Hippocampal formation (tissue), 2 donors: ENCODE measurements around the gene HSDL1.

Experiments
- DNase-seq, 2 donors: peaks; one replicate each; lab custom pipeline; 2025; lab: John Stamatoyannopoulos, UW

HSDL1 gene

DNA sequence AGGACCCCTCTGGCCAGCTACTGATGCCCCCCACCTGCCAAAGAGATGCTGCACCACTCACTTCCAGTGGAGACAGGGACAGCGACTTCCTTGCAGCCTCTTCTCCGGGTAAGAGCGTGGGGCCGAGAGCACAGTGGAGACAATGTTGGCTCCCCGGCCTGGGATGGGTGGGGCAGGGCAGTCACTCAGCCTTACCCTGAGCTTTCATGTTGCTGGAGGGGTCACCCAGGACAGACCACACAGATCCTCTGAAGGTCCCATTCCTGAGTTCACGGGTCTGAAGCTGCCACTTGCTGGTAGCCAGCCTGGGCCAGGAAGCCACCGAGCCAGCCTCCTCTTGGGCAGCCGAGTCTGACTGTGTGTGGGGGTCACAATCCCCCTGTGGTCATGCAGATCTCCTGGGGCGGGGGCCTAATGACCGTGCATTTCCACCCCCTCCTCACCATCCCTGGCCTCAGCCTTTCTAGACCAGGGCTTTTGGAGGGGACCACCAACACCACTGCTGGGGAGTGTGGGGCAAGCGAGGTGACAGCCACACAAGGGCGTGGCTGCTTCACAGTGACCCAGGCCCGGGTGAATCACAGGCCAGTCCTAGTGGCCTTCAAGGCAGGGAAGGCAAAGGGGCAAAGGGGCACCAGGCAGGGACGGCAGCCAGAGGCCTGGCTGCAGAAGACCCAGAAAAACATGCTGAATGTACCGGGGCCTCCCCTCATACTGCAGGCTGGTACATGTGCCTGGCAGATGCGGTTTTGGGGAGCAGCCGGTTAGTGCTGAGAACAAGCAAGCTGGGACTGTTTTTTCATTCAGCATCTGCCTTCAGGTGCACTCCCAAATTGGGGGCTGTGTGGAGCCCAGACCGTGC lies 31.4 kb upstream of the HSDL1 start:
- no peak for DNase-seq

GRCh38 chr16:84175350-84176081 lies 30.5 kb upstream of the HSDL1 start:
- peak in 1 of 2 donors; percentile 16 for DNase-seq

DNA sequence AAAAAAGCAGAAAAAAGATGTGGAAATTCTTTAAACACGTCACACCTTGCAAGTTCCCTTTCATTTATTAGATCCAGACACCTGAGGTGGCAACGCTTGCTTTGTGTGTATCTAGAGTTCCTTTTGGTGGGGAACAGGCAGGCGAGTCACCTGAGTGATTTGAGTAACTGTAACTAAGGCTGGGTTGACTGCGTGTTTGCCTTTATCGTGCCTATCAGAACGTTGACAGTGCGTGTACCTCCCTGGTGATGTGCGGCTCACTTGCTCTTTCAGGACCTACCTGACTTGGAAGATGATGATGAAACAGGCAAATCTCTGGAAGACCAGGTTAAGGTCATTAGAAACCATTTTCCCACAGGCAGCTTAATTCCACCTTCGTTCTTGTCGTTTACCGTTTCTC lies 29.4 kb upstream of the HSDL1 start:
- DNase-seq = no peak

DNA sequence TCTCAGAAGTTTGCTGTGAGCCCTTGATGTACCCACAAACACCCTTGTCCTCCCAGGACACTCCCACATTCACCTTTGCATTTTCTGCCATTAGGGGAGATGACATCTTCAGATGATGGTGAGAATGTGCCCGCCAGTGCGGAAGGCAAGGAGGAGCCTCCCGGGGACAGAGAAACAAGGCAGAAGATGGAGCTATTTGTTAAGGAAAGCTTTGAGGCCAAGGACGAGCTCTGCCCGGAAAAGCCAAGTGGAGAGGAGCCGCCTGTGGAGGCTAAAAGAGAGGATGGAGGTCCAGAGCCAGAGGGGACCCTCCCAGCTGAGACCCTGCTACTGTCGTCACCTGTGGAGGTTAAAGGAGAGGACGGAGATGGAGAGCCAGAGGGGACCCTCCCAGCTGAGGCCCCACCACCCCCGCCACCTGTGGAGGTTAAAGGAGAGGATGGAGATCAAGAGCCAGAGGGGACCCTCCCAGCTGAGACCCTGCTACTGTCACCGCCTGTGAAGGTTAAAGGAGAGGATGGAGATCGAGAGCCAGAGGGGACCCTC lies 24.9 kb upstream of the HSDL1 start:
- no peak for DNase-seq

- no peak for DNase-seq
Measured at GRCh38 chr16:84166796-84167695, 22.1 kb upstream of the HSDL1 start.

GRCh38 chr16:84165746-84166145 lies 20.8 kb upstream of the HSDL1 start:
- DNase-seq = no peak

DNA sequence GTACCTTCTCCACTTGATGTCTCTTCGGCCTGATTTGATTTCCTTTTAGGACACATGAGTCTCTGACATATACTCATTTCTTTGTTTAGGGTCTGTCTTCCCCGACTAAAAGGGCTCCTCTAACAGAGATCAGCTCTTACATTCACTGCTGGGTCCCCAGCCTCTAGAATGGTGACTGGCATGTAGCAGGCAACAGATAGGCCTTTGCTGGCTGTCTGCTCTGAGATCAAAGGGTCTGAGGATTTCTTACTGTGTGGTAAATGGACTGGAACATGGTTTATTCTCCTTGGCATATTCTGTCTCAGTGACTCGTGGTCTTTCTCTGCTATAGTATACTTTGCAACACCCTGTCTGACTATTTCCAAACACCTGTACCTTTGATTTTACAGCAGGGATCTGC lies 16.8 kb upstream of the HSDL1 start:
- no peak for DNase-seq

DNA sequence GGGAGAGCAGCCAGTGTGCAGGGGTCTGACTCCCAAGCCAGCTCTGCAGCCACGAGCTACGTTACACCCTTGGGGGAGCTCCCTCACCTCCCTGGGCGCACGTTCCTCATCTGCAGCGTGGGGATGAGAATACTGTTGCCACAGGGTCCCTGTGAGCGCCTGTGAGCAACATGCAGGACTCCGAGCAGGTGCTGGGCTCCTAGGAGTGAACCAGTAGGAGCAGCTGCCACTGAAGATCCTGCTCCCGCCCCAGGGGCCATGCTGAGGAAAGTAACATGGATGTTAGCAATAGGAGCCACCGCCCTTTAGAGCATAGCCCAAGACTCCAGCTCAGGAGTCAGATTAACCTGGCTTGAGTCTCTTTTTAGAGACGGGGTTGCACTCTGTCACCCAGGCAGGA lies 16.1 kb upstream of the HSDL1 start:
- no peak for DNase-seq

DNA sequence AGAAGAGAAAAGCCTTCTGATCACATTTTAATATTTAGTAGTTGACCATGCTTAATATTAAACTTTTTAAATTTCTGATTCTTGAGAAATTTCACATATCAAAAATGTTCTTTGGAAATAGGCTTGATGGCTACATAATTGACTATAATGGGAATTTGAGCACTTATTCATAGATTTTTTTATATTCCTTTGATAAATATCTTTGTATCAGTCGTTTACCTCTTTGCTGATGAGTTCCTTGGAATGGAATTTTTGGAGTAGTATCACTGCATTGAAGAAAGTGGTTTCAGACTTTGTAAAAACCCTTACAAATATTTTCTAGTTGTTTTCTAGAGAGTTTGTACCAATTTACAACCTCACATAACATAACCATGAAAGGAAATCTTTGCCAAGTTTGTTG lies 14.8 kb upstream of the HSDL1 start:
- no peak for DNase-seq

DNA sequence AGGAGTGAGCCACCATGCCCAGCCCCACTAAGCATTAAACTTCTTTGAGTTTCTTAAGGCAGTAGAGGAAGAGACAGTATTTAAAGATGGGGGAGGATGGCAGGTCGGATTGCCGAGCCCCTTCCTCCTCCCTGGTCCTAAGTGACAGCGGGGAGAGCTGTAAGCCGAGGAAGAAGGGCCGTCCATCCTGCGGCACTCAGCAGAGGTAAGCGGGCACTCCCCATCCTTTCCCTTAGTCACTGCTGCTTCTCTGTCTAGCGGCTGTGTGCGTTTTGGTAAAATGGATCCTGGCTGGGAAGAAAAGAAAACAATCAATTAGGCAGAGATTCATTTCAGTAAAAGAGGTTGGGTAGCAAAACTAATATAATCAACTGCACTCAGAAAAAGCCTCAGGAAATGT lies 14.0 kb upstream of the HSDL1 start:
- no peak for DNase-seq

GRCh38 chr16:84156342-84156784 lies 11.4 kb upstream of the HSDL1 start:
- DNase-seq = no peak

- DNase-seq = no peak
Measured at GRCh38 chr16:84155771-84156170, 10.8 kb upstream of the HSDL1 start.

- DNase-seq = no peak
Measured at GRCh38 chr16:84155226-84155625, 10.2 kb upstream of the HSDL1 start.

DNA sequence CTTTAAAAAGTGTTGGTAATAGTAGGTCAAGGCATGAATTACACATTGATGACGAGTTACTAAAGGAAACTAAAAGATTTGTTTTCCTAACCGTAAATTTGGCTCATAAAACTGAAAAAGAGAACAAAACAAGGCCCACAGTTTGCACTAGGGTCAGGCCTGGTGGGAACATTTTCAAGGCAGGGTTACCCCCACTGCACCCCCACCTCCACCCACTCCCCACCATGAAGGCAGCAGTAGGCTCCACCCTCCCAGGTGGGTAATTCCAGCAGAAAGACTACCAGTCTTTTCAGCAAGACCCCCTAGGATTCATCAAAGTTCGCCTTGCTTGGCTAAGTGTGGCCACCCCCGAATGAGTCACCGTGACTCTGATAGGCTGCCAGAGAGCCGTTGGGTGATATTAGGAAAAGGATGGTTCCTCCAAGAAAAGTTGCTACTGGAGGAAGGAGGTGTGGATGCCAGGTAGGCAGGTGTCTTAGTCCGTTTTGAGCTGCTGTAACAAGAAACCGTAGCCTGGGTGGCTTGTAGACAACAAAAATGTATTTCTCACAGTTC lies 8.8 kb upstream of the HSDL1 start:
- DNase-seq = no peak

- no peak for DNase-seq
Measured at GRCh38 chr16:84150926-84151325, 5.9 kb upstream of the HSDL1 start.

DNA sequence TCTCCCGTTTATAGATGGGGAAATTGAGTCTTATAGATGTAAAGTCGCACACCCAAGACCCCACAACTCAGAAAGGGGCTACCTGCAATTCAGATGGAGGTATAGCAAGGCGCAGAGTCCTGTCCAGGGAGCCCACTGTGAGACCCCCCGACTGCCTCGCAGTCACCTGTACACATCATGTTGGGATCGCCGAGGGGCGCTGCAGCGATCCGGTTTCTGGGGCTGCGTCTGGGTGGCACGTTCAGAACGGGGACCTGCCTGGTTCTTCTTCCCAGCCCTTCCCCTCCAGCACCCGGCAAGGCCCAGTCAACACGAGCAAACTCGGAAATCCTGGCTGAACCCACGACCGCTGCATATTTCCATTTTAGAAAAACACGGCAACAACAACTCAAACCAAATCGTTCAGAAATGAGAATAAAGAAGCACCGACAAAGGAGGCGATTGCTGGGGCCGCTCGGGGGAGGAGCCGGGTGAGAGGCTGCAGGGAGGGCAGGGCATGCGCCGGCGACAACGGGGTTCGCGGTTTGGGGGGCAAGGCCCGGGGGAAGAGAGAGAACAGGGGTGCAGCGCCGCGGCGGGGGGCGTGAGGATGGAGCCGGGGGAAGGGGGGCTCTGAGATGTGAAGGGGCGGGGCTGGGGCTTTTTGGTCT lies 643 bp downstream of the HSDL1 start:
- peak in 1 of 2 donors; percentile 13 for DNase-seq

DNA sequence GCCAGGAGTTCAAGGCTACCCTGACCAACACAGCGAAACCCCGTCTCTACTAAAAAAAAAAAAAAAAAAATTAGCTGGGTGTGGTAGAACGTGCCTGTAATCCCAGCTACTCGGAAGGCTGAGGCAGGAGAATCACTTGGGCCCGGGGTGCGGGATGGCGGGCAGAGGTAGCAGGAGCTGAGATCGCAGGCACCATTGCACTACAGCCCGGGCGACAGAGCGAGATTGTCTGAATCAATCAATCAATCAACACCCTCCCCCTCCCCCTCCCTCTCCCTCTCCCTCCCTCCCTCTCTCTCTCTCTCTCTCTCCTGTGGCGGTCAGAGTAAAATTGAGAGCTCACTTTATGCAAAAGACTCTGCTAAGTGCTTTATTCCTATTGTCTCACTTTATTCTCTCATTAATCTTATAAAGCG lies 1.2 kb downstream of the HSDL1 start:
- DNase-seq = no peak

GRCh38 chr16:84143081-84143480 lies 1.9 kb downstream of the HSDL1 start:
- DNase-seq = no peak

DNA sequence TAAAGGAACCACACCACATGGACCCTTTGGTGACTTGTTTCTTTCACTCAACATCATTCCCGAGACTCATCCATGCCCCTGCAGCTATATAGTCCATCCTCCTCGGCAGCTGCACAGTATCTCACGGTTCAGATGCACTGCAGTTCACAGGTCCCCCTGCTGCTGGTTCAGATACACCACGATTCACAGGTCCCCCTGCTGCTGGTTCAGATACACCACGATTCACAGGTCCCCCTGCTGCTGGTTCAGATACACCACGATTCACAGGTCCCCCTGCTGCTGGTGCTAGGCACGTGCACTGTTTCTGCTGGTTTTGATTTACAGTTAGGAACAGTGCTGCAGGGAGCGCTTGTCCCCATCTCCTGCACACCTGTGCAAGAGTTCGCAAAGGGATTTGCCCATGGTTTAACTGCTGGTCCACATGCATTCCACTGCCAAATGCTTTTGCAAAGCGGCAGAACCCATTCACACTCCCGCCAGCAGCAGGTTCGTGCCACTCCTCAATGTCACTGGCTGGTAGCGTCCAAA lies 3.8 kb downstream of the HSDL1 start:
- DNase-seq = no peak

DNA sequence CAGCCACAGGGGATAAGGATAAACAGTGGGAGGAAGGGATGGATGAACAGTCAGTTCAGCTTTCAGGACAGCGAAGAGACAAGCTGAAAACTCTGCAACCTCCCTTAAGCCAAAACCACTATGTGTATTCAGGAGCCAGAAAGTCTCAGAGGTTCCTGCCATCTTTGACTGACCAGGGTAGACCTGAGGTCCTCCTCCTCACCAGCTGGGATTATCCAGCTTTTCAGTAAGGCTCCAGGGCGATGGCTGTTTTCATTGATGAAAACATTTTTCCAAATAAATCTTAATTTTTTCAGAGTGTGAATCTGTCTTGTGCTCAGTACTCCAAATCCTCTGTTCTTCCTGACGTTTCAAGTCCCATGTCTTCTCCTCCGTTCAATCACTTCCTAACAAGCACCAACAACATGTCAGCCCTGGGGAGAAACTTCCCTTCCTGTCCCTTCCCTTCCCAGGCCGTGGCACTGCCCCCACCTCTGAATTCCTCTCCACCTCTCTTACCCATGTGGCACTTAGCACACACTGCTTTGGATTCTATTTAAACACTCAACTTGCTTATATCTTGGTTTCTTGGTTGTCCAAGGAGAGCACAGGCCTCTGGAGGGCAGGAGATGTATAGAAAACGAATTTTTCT lies 5.2 kb downstream of the HSDL1 start:
- DNase-seq = no peak
